ENCODE data around the gene EPN2.

EPN2 gene

GRCh38 chr17:19325542-19325941, 88.4 kb downstream of the EPN2 start:
- TF ChIP-seq, protein P1, sequence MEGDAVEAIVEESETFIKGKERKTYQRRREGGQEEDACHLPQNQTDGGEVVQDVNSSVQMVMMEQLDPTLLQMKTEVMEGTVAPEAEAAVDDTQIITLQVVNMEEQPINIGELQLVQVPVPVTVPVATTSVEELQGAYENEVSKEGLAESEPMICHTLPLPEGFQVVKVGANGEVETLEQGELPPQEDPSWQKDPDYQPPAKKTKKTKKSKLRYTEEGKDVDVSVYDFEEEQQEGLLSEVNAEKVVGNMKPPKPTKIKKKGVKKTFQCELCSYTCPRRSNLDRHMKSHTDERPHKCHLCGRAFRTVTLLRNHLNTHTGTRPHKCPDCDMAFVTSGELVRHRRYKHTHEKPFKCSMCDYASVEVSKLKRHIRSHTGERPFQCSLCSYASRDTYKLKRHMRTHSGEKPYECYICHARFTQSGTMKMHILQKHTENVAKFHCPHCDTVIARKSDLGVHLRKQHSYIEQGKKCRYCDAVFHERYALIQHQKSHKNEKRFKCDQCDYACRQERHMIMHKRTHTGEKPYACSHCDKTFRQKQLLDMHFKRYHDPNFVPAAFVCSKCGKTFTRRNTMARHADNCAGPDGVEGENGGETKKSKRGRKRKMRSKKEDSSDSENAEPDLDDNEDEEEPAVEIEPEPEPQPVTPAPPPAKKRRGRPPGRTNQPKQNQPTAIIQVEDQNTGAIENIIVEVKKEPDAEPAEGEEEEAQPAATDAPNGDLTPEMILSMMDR (IDR thresholded peaks at IDR 0.05): no peak

DNA sequence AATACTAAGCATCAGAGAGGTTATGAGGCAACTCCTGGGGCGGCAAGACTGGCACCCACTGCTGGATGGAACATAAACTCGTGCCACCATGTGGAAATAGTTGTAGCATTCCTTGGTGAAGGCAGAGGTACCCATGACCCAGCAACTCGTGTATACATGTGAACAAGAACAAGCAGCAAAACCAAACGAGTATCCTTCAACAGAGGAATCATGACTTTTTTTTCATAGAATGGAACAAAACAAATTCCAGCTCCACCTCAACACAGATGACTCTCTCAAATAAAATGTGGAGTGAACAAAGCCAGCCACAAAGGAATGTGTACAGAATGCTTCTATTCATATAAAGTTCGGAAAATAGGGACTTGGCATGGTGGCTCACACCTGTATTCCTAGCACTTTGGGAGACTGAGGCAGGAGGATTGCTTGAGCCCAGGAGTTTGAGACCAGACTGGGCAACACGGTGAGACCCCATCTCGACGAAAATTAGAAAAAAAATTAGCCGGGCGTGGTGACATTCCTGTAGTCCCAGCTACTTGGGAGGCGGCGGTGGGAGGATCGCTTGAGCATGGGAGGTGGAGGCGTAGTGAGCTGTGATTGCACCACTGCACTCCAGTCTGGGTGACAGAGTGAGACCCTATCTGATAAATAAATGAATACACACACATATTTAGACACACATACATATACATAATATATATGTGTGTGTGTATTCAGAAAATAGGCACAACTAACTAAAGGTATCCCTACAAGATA, 90.0 kb downstream of the EPN2 start:
- TF ChIP-seq, protein P1 (IDR thresholded peaks at IDR 0.05): no peak

GRCh38 chr17:19328441-19329061, 91.4 kb downstream of the EPN2 start:
- TF ChIP-seq, protein P1 (IDR thresholded peaks at IDR 0.05): no peak

DNA sequence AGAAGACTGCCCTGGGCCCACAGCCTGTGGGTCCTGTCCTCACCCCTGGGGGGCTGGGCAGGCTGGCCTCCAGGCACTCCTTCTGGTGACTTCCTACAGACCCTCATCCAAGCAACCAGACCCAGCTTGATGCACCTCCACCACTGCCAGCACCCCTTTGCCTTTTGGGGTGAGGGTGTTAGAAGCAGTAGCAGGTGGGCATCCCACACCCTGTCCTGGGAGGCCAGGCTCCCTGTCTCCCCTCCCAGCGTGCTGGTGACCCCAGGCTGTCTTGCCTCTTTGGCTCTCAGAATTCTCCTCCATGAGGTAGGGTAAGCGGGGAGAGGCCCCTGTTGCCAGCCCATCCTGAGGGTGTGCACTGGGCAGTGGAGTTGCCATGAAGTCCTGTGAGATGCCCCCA, 92.0 kb downstream of the EPN2 start:
- TF ChIP-seq, protein P1 (IDR thresholded peaks at IDR 0.05): no peak

DNA sequence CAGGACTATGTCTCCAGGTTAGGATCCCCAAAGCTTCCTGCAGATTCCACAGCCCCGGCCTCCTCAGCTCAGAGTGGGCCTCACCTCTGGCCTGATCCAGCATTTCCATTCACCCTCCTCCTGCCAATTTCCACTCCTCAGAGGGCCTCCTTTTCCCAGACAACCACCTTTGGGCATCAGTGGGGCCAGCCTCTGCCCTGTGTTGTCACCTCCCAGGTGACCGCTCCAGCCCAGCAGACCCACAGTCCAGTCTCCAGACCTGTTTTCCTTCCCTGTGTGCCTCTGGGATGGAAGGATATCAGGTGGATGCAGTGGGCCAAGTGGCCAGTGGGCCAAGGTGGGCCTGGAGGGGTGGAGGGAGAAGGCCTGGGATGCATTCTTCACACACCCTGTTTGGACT, 92.7 kb downstream of the EPN2 start:
- TF ChIP-seq, protein P1 (IDR thresholded peaks at IDR 0.05): no peak

DNA sequence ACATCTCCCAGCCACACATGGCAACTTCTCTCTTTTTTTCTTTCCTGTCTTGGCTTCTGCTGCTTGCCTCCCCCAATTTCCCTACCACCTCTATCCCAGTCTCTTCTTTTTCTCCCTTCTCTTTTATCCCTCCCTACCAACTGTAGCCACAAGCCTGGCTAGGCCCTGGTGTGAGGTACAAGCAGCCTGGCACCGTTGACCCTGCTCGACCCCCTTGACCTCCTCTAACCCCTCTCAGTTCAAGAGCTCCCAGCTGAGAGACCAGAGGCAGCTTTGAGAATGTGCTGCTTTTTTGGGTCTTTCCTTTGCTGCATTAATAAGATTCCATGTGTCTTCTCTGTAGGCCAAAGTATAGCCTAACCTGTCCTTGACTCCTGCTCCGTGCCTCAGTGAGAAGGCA, 93.1 kb downstream of the EPN2 start:
- TF ChIP-seq, protein P1 (IDR thresholded peaks at IDR 0.05): no peak

- TF ChIP-seq, protein P1 (IDR thresholded peaks at IDR 0.05): no peak
Observed at GRCh38 chr17:19331134-19331533, 94.0 kb downstream of the EPN2 start.

Measured in LNCAP (cell line).